Measurements from ENCODE around the gene NFATC2.

GRCh38 chr20:51411870-51412269, 130.6 kb downstream of the NFATC2 start:
- TF ChIP-seq CTCF (IDR thresholded peaks at IDR 0.05; ENCODE audit: low read depth, low read length, poor library complexity, severe bottlenecking) (no peak), EZH2phosphoT487 (IDR thresholded peaks at IDR 0.05; ENCODE audit: borderline replicate concordance, low read length) (no peak)

Data from DOHH2 (cell line).